WTC11 (cell line): ENCODE data around the gene BAMBI.

Source experiments
- ATF2 ChIP-seq: sonication (generic); formaldehyde crosslinking; IDR thresholded peaks from 2 replicates; pipeline ENCODE4 v1.8.1; 2022; ENCODE audit warnings: low read depth, missing genetic modification reagents, borderline replicate concordance
- ETV6 ChIP-seq: sonication (generic); formaldehyde crosslinking; IDR thresholded peaks from 2 replicates; pipeline ENCODE4 v1.8.1; 2022; ENCODE audit warnings: mild to moderate bottlenecking, missing genetic modification reagents
- FOXK1 ChIP-seq: sonication (generic); formaldehyde crosslinking; IDR thresholded peaks from 2 replicates; pipeline ENCODE4 v1.8.0; 2022; ENCODE audit warnings: mild to moderate bottlenecking, moderate library complexity, missing genetic modification reagents
- MAX ChIP-seq: sonication (generic); formaldehyde crosslinking; IDR thresholded peaks from 2 replicates; pipeline ENCODE4 v1.8.0; 2022; ENCODE audit warnings: mild to moderate bottlenecking, missing genetic modification reagents
- RELA ChIP-seq: sonication (generic); formaldehyde crosslinking; IDR thresholded peaks from 2 replicates; pipeline ENCODE4 v1.8.1; 2022; ENCODE audit warnings: missing genetic modification reagents, mild to moderate bottlenecking, borderline replicate concordance
- SP1 ChIP-seq: sonication (generic); formaldehyde crosslinking; conservative IDR thresholded peaks from 2 replicates; pipeline ENCODE4 v1.8.1; 2022; ENCODE audit warnings: missing genetic modification reagents
- TEAD4 ChIP-seq: sonication (generic); formaldehyde crosslinking; IDR thresholded peaks from 2 replicates; pipeline ENCODE4 v1.8.0; 2022; ENCODE audit warnings: mild to moderate bottlenecking, missing genetic modification reagents
- TF ChIP-seq, protein P1 (sequence below): sonication (generic); formaldehyde crosslinking; IDR thresholded peaks from 2 replicates; pipeline ENCODE4 v1.8.1; 2022; ENCODE audit warnings: low read depth, mild to moderate bottlenecking, moderate library complexity, missing genetic modification reagents, borderline replicate concordance
- TF ChIP-seq, protein P2 (sequence below): fragments of 200-600 bp; IDR thresholded peaks from 2 replicates; pipeline ENCODE4 v1.8.0; 2022; ENCODE audit warnings: antibody characterized with exemption
- TF ChIP-seq, protein P3 (sequence below): sonication (generic); formaldehyde crosslinking; IDR thresholded peaks from 2 replicates; pipeline ENCODE4 v1.8.0; 2022; ENCODE audit warnings: missing genetic modification reagents

DNA sequence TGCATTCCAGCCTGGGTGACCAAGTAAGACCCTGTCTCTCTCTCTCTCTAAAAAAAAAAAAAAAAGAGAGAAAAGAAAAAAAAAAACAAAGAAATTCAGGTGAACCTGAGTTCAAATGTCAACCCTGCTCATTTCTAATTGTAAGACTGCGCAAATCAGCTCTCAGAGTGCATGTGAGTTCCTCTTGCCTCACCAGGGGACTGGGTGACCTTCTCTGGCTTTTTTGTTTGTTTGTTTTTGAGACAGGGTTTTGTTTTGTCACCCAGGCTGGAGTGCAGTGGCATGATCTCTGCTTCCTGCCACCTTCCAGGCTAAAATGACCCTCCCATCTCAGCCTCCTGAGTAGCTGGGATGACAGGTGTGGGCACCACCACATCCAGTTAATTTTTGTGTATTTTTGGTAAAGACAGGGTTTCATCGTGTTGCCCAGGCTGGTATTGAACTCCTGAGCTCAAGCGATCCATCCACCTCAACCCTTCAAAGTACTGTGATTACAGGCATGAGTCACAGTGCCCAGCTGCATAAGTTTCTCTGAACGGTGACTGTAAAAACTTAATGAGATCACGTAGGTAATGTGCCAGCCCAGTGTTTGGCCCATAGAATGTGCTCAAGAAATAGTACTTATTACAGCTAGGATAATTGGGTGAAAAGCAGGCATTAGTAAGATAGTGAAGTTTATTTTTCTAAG lies 45.3 kb upstream of the BAMBI start:
- TF ChIP-seq FOXK1, result no peak
- TF ChIP-seq TEAD4, result no peak
- no peak for TF ChIP-seq MAX
- TF ChIP-seq, protein P1, sequence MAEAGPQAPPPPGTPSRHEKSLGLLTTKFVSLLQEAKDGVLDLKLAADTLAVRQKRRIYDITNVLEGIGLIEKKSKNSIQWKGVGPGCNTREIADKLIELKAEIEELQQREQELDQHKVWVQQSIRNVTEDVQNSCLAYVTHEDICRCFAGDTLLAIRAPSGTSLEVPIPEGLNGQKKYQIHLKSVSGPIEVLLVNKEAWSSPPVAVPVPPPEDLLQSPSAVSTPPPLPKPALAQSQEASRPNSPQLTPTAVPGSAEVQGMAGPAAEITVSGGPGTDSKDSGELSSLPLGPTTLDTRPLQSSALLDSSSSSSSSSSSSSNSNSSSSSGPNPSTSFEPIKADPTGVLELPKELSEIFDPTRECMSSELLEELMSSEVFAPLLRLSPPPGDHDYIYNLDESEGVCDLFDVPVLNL (CRISPR knock-in tag), result no peak
- TF ChIP-seq, protein P2, sequence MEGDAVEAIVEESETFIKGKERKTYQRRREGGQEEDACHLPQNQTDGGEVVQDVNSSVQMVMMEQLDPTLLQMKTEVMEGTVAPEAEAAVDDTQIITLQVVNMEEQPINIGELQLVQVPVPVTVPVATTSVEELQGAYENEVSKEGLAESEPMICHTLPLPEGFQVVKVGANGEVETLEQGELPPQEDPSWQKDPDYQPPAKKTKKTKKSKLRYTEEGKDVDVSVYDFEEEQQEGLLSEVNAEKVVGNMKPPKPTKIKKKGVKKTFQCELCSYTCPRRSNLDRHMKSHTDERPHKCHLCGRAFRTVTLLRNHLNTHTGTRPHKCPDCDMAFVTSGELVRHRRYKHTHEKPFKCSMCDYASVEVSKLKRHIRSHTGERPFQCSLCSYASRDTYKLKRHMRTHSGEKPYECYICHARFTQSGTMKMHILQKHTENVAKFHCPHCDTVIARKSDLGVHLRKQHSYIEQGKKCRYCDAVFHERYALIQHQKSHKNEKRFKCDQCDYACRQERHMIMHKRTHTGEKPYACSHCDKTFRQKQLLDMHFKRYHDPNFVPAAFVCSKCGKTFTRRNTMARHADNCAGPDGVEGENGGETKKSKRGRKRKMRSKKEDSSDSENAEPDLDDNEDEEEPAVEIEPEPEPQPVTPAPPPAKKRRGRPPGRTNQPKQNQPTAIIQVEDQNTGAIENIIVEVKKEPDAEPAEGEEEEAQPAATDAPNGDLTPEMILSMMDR, result no peak
- TF ChIP-seq RELA (CRISPR knock-in tag), result no peak
- no peak for TF ChIP-seq SP1
- TF ChIP-seq ATF2, result no peak
- TF ChIP-seq, protein P3, sequence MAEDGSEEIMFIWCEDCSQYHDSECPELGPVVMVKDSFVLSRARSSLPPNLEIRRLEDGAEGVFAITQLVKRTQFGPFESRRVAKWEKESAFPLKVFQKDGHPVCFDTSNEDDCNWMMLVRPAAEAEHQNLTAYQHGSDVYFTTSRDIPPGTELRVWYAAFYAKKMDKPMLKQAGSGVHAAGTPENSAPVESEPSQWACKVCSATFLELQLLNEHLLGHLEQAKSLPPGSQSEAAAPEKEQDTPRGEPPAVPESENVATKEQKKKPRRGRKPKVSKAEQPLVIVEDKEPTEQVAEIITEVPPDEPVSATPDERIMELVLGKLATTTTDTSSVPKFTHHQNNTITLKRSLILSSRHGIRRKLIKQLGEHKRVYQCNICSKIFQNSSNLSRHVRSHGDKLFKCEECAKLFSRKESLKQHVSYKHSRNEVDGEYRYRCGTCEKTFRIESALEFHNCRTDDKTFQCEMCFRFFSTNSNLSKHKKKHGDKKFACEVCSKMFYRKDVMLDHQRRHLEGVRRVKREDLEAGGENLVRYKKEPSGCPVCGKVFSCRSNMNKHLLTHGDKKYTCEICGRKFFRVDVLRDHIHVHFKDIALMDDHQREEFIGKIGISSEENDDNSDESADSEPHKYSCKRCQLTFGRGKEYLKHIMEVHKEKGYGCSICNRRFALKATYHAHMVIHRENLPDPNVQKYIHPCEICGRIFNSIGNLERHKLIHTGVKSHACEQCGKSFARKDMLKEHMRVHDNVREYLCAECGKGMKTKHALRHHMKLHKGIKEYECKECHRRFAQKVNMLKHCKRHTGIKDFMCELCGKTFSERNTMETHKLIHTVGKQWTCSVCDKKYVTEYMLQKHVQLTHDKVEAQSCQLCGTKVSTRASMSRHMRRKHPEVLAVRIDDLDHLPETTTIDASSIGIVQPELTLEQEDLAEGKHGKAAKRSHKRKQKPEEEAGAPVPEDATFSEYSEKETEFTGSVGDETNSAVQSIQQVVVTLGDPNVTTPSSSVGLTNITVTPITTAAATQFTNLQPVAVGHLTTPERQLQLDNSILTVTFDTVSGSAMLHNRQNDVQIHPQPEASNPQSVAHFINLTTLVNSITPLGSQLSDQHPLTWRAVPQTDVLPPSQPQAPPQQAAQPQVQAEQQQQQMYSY, result no peak
- TF ChIP-seq ETV6 (CRISPR knock-in tag), result no peak
